B cell (primary cell): ENCODE data around the gene ARHGAP15.

Experiments
- CTCF ChIP-seq: fragments of 200-600 bp; IDR thresholded peaks from one replicate; pipeline ENCODE4 v1.8.0; 2022; ENCODE audit warnings: antibody characterized with exemption, mild to moderate bottlenecking
- EZH2 ChIP-seq: IDR thresholded peaks from 2 replicates; pipeline ENCODE4 v1.6.1; 2012; ENCODE audit warnings: borderline replicate concordance, low read depth, mild to moderate bottlenecking, moderate library complexity, low read length; ENCODE audit not compliant: insufficient read depth, poor library complexity, severe bottlenecking

- no peak for TF ChIP-seq CTCF
- TF ChIP-seq EZH2, result no peak
These were observed 470.9 kb downstream of the ARHGAP15 start for GRCh38 chr2:143600116-143600515.
